ENCODE measurements around the gene GIGYF2. TPM values are rescaled to one million over a fixed set of nuclear protein-coding genes. Genes with fewer than 3 reads are reported as not detected.

The GIGYF2 gene
- polyA plus RNA-seq, 1 donor from 2014 or later, result 52.6 TPM

DNA sequence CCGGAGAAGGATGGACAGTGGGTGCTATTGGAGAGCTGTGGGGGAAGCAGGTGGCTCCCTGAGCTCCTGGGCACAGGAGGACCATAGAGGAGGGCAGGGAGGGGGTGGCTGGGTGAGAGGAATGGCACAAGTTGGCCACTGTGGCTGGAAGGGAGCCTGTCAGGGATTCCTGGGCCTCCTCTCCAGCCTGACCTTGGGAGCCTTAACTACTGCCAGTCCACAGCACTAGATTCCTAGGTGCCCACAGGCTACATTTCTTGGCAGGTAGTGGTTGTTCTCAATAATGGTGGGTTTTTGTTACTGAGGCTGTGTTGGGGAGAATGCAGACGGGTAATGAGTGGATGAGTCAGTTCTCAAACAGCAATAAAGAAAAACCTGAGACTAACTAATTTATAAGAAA is 37.8 kb upstream of the GIGYF2 start:
- no peaks in the 10 kb centered on the region for H3K9me2 ChIP-seq (ENCODE audit: insufficient read depth, low read length)
- no peak overlapping the region for H3K4me2 ChIP-seq (ENCODE audit: low read length)
- TF ChIP-seq SMC3 (conservative IDR thresholded peaks at IDR 0.05; ENCODE audit: poor library complexity) (no peak), POLR2AphosphoS5 (IDR thresholded peaks at IDR 0.05) (no peak), TAF1 (IDR thresholded peaks at IDR 0.05; ENCODE audit: low read depth) (no peak), RAD21 (conservative IDR thresholded peaks at IDR 0.05) (no peak), EP300 (conservative IDR thresholded peaks at IDR 0.05; ENCODE audit: poor library complexity, severe bottlenecking) (no peak)
- TF ChIP-seq, protein P1, sequence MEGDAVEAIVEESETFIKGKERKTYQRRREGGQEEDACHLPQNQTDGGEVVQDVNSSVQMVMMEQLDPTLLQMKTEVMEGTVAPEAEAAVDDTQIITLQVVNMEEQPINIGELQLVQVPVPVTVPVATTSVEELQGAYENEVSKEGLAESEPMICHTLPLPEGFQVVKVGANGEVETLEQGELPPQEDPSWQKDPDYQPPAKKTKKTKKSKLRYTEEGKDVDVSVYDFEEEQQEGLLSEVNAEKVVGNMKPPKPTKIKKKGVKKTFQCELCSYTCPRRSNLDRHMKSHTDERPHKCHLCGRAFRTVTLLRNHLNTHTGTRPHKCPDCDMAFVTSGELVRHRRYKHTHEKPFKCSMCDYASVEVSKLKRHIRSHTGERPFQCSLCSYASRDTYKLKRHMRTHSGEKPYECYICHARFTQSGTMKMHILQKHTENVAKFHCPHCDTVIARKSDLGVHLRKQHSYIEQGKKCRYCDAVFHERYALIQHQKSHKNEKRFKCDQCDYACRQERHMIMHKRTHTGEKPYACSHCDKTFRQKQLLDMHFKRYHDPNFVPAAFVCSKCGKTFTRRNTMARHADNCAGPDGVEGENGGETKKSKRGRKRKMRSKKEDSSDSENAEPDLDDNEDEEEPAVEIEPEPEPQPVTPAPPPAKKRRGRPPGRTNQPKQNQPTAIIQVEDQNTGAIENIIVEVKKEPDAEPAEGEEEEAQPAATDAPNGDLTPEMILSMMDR (IDR thresholded peaks at IDR 0.05; ENCODE audit: poor library complexity, severe bottlenecking), result no peak
- no peaks in the 10 kb centered on the region for H3F3A ChIP-seq (ENCODE audit: insufficient read depth, low read length, poor library complexity, severe bottlenecking)
- H3K27ac ChIP-seq (ENCODE audit: low read length), result no peak overlapping the region
- H3K9me3 ChIP-seq (ENCODE audit: low read length), result no peaks in the 10 kb centered on the region
- H3K9ac ChIP-seq (ENCODE audit: low read length), result no peak overlapping the region
- no peaks in the 10 kb centered on the region for H3K79me2 ChIP-seq (replicated peaks; ENCODE audit: insufficient read depth, low read length)
- no peaks in the 10 kb centered on the region for H3K36me3 ChIP-seq (ENCODE audit: insufficient read depth, low read length)
- no peak overlapping the region for H3K4me3 ChIP-seq (ENCODE audit: low read length)
- H3K27me3 ChIP-seq (ENCODE audit: insufficient read depth, low read depth, low read length), result no peaks in the 10 kb centered on the region
- H2AFZ ChIP-seq (ENCODE audit: low read depth, low read length), result no peak overlapping the region
- no peaks in the 10 kb centered on the region for H4K20me1 ChIP-seq (ENCODE audit: insufficient read depth)

DNA sequence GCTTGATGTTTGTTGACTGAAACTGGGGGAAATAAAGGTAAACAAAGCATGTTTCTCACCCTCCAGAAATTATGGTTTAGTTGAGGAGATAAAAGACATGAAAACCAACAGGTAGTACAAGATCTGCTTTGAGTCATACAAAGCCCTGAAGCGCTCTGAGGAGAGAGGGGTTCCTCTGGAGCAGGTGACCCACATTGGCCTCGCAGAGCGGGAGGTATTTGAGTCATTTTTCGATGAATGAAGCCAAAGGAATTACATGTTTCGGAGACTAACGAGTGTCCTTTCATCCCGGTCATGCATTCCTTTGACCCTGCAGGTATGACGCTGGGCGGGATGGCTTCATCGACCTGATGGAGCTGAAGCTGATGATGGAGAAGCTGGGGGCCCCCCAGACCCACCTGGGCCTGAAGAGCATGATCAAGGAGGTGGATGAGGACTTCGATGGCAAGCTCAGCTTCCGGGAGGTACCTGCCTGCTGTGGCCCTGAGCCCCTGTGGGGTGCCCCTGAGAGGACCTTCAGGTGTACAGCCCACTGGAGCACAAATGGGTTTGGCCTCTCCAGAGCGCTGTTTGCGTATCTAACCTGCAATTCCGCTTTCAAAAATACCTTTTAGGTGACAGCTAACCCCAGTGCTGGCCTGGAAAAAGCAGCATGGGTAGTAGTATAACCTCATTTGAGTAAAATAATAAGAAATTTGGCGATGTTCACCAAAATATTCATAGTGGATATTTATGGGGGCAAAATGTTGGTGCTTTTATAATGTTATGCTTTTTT is 34.5 kb upstream of the GIGYF2 start:
- no peak overlapping the region for H3K4me3 ChIP-seq (ENCODE audit: low read length)
- H4K20me1 ChIP-seq (ENCODE audit: insufficient read depth), result no peaks in the 10 kb centered on the region
- no peaks in the 10 kb centered on the region for H3K9me3 ChIP-seq (ENCODE audit: low read length)
- TF ChIP-seq EZH2 (IDR thresholded peaks at IDR 0.05; ENCODE audit: borderline replicate concordance, insufficient read depth, low read length, poor library complexity, severe bottlenecking) (no peak), TAF1 (IDR thresholded peaks at IDR 0.05; ENCODE audit: low read depth) (no peak), MXI1 (conservative IDR thresholded peaks at IDR 0.05; ENCODE audit: poor library complexity, severe bottlenecking) (no peak), RAD21 (conservative IDR thresholded peaks at IDR 0.05) (no peak), POLR2AphosphoS5 (IDR thresholded peaks at IDR 0.05) (no peak)
- TF ChIP-seq, protein P2, sequence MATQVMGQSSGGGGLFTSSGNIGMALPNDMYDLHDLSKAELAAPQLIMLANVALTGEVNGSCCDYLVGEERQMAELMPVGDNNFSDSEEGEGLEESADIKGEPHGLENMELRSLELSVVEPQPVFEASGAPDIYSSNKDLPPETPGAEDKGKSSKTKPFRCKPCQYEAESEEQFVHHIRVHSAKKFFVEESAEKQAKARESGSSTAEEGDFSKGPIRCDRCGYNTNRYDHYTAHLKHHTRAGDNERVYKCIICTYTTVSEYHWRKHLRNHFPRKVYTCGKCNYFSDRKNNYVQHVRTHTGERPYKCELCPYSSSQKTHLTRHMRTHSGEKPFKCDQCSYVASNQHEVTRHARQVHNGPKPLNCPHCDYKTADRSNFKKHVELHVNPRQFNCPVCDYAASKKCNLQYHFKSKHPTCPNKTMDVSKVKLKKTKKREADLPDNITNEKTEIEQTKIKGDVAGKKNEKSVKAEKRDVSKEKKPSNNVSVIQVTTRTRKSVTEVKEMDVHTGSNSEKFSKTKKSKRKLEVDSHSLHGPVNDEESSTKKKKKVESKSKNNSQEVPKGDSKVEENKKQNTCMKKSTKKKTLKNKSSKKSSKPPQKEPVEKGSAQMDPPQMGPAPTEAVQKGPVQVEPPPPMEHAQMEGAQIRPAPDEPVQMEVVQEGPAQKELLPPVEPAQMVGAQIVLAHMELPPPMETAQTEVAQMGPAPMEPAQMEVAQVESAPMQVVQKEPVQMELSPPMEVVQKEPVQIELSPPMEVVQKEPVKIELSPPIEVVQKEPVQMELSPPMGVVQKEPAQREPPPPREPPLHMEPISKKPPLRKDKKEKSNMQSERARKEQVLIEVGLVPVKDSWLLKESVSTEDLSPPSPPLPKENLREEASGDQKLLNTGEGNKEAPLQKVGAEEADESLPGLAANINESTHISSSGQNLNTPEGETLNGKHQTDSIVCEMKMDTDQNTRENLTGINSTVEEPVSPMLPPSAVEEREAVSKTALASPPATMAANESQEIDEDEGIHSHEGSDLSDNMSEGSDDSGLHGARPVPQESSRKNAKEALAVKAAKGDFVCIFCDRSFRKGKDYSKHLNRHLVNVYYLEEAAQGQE (IDR thresholded peaks at IDR 0.05; ENCODE audit: borderline replicate concordance), result no peak
- no peak overlapping the region for H3K4me2 ChIP-seq (ENCODE audit: low read length)
- H3K36me3 ChIP-seq (ENCODE audit: insufficient read depth, low read length), result no peaks in the 10 kb centered on the region
- no peak overlapping the region for H2AFZ ChIP-seq (ENCODE audit: low read depth, low read length)
- H3K9me2 ChIP-seq (ENCODE audit: insufficient read depth, low read length), result no peaks in the 10 kb centered on the region
- H3K27ac ChIP-seq (ENCODE audit: low read length), result no peak overlapping the region
- H3K79me2 ChIP-seq (replicated peaks; ENCODE audit: insufficient read depth, low read length), result no peaks in the 10 kb centered on the region
- no peaks in the 10 kb centered on the region for H3K27me3 ChIP-seq (ENCODE audit: insufficient read depth, low read depth, low read length)
- no peaks in the 10 kb centered on the region for H3F3A ChIP-seq (ENCODE audit: insufficient read depth, low read length, poor library complexity, severe bottlenecking)
- no peak overlapping the region for H3K9ac ChIP-seq (ENCODE audit: low read length)

All from neural cell (in vitro differentiated cells).